Retina (tissue), 1 donor: ENCODE data around the gene CRYGC.
"Not testable (repeated sequence)": the region's sequence is repeated elsewhere in the genome, so short reads cannot be mapped to it uniquely, and the experiment has no call there.

ENCODE experiments used
- DNase-seq: peaks from one replicate; pipeline ENCODE4 v3.0.0-alpha.2; 2016

The CRYGC gene, protein sequence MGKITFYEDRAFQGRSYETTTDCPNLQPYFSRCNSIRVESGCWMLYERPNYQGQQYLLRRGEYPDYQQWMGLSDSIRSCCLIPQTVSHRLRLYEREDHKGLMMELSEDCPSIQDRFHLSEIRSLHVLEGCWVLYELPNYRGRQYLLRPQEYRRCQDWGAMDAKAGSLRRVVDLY

DNA sequence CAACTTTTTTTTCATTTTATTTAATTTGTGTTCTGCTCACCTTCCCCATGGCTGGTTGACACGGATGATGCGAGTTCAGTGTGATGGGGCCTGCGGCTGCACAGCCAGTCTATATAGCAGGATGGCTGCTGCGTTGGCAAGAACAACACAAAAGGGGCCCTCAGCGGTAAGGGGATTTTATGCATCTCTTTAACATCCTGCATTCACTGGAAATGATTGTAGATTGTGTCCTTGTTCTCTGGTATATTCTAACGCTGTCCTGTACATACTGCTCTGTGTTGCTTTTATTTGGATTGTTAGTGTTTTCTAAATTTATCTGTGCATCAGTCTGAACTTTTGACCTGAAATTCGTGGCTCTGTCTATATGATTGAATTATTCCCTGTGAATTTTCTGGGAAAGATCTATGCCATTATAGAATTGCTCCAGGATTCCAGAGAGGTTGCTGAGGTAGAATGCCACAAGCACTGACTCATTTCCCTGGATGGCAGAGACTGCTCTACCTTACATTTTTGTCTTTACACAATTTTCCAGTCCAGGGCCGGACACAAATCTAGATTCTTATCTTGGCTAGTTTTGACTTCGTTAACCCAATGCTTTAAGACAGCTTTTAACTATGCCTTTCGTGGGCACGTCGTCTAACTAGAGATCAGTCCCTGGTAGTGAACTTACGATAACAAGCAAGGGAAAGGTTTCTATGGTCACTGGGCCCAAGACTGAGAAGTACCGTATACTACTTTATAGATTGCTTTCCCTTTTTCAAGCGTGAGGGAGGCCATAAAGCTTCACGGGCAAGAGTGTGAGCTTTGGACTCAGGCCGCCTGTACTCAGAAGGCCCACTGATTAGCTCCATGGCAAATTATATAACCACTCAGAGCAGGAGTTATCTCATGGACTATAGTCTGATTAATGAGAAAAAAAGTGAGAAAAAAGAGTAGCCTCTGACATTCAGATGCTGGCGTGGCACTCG is at the start of gene CRYGC:
CRYGC (minus strand) TSS at position 85 of the 968 bp plus-strand sequence; CDS start at position 49, 36 bp downstream.
- DNase-seq, result no peak

DNA sequence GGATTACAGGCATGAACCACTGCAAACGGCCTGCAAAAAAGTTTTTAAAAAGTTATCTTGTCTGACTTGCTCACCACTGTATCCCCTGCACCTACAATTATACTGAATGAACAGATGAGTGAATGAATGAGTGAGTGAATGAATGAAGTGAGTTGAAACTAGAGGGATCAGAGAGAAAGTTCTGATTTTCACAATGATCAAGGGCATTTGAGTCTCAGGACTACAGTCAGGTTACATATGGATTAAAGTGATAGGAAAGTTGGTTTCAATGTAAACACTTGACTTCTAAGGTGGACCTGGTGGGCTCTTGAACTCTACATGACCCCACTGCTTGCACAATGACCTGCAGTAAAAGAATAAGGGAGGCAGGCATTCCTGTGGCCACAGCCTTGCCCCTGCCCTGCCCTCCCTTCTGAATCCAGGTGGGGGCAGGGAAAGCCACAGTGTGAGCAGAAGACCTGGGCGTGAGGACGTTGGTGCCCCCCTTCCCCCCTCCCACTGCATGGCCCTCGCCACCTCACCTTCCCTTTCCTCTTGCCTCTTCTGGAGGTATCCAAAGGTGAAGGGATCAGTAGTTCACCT is 49.5 kb upstream of the CRYGC start:
- no peak for DNase-seq

DNA sequence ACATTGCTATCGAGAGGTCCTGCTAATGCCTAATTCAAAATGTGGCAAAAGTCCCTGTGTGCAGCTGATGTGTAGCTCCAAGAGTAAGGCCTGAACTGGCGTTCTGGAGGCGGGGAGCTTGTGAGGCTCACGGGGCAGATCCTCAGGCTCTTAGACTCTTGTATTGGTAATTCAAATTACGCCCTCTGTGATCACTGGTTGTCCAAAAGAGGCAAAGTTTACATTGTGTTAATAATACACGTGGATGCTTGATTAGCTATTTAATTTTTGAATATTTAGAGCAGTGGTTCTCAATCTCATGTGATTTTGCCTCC is 46.2 kb upstream of the CRYGC start:
- no peak for DNase-seq

DNA sequence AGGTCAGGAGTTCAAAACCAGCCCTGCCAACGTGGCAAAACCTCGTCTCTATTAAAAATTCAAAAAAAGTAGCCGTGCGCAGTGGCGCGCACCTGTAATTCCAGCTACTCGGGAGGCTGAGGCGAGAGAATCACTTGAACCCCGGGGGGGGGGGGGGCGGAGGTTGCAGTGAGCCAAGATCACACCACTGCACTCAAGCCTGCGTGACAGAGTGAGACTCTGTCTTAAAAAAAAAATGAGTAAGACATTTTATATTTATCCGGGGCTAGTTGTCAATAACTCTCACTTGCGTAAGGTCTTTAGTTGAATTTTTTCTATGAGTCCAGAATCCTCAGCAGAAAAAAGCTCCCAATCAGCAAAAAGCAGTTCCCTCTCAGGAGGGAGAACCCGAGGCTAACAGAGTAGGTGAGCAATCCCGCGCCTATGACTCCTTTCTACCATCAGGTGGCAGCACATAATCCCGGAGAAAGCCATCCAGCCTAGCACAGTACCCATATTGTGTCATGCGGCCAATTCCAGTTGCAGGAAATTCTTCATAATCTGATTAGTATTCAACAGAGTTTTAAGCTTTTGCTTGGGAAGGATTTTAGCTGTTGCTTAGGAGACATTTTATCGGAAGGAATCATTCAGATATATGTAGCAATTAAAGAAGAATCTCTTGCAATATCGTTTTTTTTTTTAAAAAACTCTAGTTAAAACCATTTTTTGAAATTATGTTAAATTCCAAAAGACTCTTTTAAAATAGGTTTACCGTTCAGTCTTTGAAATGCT is 45.6 kb upstream of the CRYGC start:
- DNase-seq, result peak; percentile 81

DNA sequence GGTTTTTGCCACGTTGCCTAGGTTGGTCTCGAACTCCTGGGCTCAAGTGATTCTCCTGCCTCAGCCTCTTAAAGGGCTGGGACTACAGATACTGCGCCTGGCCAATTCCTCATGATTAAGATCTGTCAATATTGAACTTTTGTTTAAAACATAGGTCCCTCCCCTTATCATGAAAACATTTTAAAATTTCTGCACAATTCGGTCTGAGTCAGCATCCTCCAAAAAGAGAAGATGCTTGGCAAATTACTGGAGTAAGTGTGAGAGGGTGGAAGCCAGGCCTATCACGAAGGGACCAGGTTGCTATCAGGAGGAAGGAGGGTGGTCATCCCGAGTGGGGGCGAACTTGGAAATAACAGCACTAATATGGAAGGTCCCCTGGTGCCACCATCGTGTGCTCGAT is 44.5 kb upstream of the CRYGC start:
- DNase-seq, result no peak

DNA sequence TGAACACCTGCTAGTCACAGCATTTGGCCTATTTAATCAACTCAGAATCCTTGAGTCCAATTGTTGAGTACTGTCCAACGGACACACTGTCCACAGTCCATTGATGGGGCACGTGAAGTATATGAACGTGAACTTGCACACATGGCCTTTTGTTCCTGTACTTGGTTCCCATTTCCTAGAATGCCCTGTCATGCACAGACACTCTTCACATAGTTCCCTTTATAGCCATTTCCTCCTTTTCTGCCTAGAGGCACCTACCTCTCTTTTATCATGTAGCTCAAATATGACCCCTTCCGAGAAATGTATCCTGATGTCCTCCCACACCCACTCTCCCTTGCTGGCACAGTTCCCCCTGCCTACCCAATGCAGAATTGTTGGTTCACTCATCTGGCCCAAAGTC is 42.5 kb upstream of the CRYGC start:
- no peak for DNase-seq

DNA sequence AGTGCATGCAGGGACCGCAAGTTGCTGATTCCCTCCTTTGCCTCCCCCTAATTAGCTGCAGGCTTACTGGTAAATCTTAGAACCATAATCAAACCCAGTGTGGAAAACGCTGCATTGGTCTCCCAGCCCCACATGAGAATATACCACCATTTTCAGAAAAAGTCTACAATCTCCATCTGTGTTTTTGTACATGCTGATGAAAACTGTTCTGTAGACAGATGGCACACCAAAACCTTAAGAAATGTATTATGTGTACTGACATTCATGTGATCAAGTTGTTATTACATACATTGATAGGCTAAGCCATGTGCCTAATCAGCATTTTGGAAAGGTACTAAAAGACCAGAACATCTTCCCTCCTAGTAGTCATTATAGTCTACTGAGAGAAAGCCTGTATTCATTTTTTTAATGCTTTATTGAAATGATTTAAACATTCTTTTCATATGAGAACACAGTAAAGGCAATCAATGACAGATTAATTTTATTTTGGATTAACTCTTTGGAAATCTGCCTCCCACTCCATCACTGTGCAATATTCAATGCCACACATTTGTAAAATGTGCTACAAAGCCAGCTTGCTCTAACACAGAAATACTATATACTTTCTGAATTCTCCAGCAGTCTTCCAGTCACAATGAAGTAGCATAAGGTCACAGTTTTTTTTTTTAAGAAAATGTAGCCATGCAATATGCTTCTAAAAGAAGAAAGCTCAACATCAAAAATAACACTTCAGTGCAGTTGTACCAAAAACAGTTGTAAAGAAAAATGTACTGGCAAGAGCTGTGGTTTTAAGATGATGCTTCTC is 35.5 kb upstream of the CRYGC start:
- DNase-seq, result no peak

DNA sequence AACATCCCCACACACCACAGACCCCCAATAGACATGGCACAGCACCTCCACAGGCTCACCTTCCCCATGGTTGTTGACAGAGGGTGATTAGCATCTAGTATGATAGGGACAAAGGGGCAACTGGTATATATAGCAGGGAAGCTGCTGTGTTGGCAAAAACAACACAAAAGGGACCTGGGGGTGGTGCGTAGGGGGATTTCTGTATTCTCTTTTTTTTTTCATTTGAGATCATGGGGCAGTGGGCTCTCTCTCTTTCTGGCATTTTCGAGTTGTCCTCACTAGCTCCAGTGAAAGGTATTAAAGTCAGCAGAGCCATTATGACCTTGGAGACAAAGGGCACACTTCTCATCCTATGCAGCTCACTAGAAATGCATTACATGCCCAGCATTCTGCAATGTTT is 33.9 kb upstream of the CRYGC start, which contains the start of gene CRYGA:
CRYGA (minus strand) TSS at position 101 of the 400 bp plus-strand sequence; CDS start at position 68, 33 bp downstream.
- no peak for DNase-seq

DNA sequence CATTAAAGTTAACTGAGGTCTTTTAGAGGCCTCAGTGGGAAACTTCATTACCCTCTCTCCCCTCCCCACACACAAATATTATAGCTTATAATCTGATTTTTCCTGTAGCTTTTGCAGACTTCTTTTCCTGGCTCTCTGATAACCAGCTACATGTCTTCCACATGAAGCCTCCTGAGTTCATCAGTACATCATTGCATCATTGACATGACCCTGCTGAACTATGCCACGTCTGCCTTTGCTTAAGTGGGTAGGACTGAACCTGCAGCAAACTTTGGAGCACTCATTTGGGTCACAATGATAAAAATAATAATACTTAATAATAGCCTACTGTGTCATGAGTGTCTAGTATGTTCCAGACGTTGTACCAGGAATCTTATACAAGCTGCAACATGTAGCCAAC is 26.8 kb upstream of the CRYGC start:
- DNase-seq, result no peak

DNA sequence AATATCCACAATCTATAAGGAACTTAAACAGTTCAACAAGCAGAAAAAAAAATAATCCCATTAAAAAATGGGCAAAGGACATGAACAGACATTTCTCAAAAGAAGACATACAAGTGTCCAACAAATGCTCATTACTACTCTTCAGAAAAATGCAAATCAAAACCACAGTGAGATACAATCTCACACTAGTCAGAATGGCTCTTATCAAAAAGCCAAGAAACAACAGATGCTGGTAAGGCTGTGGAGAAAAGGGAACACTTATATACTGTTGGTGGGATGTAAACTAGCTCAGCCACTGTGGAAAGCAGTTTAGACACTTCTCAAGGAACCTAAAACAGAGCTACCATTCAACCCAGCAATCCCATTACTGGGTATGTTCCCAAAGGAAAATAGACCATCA is 23.5 kb upstream of the CRYGC start:
- no peak for DNase-seq

DNA sequence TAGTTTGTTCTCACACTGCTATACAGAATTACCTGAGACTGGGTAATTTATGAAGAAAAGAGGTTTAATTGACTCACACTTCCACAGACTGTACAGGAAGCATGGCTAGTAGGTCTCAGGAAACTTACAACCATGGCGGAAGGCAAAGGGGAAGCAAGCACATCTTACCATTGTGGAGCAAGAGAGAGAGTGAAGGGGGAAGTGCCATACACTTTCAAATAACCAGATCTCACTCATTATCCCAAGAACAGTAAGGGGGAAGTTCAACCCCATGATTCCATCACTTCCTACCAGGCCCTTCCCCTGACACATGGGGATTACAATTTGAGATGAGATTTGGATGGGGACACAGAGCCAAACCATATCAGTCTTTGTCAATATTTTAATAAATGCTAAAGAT is 21.3 kb upstream of the CRYGC start:
- DNase-seq, result no peak

DNA sequence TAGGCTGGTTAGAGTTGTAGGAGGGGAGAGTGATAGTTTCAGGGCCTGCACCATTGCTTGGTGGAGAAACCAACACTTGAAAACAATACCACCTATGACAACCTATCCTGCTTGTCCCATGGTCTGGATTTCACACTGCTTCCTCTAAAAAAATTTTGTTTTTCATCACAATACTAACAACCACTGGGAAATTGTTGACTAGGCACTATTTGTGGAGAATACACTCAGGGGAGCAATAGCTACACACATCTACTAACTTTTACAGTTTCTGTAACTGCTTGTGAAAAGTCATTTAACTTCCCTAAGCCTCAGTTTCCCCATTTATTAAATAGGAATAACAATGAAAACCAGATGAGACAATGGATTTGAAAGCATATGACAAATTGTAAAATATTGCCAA is 20.5 kb upstream of the CRYGC start:
- no peak for DNase-seq

DNA sequence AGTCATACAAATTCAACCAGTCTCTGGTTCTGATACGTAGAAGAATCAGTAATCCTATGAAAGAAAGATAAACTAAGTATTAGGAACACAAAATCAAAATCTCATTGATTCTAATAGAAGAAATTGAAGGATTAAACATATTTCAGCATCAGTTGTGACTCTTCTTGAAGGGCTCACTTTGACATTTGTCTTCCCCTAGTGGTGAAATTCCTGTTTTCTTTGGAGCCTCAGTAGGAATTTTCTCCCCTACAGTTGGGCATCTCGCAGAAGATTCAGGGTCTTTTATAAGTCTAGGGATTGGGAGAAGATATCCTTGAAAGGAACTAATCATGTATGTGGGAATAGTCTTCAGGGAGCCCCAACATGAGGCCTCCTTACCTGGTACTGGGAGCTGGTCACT is 19.2 kb upstream of the CRYGC start:
- no peak for DNase-seq

DNA sequence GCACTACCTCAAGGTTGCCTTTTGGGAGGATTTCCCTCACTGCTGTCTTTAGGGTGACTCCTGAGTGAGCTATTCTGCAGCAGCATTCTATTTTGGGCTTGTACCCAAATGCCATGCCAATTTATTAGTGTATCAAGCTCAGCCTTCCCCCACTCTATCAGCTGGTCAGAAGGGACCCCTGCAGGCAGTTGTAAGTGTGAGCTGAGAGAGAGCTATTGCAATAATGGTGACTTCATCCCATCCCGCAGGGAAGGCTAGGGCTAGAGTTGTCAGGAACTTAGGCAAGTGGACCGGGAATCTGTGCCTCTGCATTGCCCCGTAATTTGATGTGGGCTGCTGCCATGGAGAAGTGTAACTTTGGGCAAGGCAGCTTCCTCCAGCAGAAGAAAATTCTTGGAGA is 18.1 kb upstream of the CRYGC start:
- no peak for DNase-seq

DNA sequence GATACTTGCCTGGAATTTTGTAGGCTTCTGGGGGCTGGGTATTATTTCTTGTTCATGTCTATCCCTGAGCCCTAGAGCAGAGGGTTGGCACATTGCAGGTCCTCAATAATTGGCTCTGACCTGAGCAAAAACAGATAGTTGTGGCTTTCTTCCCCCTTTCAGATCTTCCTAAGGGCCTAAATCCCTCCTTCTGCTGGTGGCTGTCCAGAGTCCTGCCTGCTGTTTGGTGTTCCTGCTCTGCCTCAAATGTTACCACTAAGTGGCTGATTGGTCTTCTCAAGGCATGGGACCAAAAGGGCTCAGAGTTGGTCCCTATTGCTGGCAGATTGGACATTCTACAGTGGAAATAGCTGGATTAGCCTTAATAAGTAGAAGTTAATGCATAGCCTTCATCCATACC is 17.4 kb upstream of the CRYGC start:
- no peak for DNase-seq

DNA sequence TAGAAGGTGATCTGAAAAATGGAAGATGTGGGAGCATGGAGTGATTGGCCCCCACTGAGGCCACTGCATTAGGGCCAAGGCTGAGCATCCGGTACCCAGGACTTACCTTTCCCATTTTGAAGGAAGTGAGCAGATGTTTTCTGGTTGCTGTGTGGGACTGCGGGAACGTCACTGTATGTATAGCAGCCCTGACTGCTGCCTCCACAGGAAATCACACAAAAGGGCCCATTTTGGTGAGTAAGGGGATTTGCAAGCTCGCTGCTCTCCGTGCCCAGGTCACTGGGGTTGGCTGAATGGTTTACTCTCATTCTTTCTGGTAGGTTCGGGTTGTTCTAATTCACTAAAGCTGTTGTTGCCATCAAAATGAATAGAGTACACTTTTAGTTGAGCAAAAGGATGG is 16.4 kb upstream of the CRYGC start, which contains the start of gene CRYGB:
CRYGB (minus strand) TSS at position 153 of the 400 bp plus-strand sequence; CDS start at position 115, 38 bp downstream.
- no peak for DNase-seq

DNA sequence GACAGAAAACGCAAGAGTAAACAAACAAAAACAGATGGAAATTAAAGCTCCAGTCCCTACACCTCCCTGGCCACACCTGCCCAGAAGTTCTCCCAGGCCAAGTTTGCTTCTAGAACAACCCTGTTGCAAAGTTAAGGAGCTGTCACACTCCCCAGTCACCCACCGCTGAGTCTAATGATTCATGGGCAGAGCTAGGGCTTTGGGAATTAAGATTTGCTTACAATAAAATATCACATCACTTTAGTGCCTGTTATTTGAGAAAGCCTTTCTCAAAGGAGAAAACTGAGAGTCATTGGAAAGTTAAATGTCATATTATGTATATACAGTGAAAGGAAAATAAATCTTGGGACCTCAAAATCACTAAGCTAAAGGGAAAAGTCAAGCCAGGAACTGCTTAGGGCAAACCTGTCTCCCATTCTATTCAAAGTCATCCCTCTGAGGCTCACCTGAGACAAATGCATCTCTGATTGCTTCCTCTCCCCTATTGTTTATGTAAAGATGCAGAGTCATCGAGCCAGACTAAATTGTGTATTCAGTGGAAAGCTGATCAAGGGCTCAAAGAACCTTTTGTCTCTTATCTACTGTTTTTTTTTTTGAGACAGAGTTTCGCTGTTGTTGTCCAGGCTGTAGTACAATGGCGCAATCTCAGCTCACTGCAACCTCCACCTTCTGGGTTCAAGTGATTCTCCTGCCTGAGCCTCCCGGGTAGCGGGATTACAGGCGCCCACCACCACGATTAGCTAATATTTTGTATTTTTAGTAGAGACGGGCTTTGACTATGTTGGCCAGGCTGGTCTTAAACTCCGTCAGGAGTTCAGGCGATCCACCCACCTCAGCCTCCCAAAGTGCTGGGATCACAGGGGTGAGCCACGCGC is 13.5 kb upstream of the CRYGC start:
- no peak for DNase-seq

DNA sequence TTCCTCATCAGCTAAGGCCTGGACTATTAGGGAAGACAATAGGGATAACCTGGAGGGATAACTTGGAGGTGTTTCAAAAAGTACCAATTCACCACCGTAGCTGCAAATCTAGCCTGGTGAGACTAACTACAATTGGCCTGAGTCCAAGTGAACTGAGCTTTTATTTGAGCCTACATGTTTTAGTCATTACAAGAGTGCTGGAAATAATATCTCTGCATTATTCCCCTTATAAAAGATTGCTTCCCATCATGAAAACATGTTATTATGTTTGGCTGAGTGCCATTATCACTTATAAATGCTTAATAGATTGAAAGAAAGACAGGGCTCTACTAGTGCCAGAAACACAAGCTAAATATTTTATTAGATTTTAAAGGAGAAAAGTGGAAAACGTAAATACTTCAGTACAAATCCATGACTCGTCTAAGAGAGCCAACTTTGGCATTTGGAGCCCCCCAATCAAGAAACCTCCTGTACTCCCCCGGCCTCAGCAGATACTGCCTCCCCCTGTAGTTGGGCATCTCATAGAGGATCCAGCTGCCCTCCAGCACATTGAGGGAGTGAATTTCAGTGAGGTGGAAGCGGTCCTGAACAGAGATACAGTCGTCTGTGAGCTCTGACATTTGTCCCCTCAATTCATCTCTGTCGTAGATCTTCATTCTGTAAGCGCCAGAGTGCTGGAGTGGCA is 12.8 kb upstream of the CRYGC start:
- DNase-seq, result no peak

DNA sequence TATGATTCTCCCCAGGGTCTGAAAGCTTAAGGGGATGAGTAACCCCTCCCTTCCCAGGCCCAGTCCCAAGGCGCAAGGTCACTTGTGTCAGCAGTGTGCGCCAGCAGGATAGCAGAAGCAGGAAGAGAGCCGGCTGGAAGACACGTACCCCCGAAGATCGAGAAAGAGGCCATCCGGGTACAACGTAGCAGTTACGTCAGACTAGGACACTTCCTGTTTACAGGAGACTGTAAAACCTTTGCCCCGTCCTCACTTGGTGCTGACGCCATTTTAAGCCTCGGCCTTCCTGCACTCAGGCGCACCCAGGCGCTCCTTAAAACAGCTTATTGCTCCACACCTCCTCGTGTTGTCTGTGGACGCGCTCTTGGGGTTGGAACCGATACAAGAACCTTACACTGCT is 9.8 kb upstream of the CRYGC start:
- DNase-seq, result no peak

DNA sequence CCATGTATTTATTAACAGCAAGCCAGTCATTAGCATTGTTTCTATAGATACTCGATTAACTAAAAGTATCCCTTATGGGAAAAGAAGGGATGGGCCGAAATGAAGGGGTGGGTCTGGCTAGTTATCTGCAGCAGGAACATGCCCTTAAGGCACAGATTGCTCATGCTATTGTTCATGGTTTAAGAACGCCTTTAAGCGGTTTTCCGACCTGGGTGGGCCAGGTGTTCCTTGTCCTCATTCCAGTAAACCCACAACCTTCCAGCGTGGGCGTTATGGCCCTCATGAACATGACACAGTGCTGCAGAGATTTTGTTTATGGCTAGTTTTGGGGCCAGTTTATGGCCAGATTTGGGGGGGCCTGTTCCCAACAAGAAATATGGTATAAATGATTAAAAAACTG is 8.7 kb upstream of the CRYGC start:
- DNase-seq, result not testable (repeated sequence)

DNA sequence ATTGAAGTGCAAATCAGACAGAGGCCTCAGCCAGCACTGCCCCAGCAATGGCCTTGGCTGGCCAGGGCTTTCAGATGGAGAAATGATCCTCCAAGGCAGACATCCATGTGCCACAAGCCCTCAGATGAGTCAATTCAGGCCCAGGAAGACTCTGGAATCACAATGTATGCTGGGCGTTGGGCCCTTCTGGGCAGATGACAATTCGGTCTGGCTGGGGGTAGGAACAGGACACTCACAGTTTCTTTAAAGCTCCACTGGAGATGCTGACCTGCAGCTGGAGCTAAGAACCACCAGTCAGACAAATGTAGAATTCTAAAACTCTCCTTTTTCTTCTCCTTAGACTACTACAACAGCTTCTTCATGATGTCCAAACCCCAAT is 7.1 kb upstream of the CRYGC start:
- no peak for DNase-seq
